ENCODE data around the gene LRR1.
A peak's percentile ranks its signal among the peaks of the same experiment; 100 is the strongest.
"Not testable (repeated sequence)": the region's sequence is repeated elsewhere in the genome, so short reads cannot be mapped to it uniquely, and the experiment has no call there.

The LRR1 gene

DNA sequence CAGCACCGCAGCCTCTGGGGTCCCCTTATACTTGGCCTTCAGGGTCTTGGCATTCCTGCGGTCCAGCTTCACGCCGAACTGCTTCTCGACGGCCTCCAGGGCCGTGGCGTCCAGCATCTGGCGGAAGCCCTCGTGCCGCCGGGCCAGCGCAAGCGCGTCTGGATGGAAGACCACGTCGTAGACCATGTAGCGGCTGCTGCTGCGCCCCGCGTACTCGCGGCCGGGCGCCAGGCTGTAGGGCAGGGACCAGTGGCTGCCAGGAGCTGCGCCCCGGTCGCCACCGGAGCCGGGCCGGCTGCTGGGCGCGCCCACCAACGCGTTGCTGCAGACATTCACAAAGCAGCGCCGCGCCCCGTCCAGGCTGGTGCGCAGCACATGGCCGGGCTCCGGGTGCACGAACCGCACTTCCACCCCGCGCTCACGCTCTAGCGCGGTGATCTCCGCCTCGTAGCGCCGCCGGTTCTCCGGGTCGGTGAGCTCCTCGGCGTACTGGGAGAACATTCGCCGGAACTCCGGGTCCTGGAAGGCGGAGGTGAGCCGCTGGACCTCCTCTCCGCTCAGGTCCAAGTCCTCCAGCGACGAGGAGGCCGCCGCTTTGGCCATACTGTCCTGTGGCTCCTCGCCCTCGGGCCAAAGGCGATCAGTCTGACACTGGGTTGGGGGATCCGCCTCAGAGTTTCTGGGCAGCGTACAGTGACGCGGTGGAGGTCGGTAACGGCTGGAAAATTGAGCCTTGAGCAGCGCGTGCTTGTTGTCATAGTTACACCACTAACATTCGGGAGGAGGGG lies 36.0 kb downstream of the LRR1 start, which contains the start of gene DNAAF2:
Gene DNAAF2, minus strand, starts transcription at position 698 of the 788 bp plus-strand sequence. Its CDS starts 95 bp downstream, at position 603.
- DNase-seq, result peak; percentile 33

DNA sequence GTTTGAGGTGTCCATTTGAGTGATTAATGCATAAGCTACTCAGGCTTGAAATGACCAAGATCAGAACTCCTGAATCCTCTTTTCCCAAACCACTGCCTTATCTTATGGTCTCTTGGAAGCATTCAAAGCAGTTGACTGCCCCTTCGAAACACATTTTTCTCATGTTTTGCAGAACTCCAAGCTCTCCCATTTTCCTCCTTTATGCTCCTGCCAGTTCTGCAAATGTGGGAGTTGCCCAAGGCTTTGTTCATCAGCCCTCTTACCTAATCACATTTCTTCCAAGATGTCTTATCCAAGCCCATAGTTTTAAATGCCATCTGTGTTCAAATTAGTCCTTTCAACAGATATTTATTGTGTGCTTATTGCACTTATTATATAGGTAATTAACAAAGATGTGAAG lies 38.1 kb downstream of the LRR1 start:
- DNase-seq, result no peak

DNA sequence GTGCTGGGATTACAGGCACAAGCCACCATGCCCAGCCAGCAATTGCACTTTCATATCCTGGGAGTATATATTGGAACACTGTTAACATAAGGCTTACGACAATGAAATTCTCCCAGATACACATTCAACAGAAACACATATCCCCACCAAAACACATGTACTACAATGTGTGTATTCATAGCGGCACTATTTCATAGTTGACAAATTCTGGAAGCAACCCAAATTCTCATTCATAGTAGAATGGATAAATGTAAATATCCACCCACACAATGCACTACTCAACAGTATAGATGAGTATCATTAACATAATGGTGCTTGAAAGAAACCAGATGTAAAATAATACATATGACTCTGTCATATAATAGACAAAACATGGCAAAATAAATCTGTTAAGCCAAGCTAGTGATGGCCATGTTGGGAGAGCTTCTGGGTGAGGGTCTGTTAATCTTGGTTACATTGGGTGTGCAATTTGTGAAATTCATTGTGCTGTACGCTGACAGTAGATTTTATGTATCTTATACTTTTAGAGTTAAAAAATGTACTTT lies 38.9 kb downstream of the LRR1 start:
- no peak for DNase-seq

DNA sequence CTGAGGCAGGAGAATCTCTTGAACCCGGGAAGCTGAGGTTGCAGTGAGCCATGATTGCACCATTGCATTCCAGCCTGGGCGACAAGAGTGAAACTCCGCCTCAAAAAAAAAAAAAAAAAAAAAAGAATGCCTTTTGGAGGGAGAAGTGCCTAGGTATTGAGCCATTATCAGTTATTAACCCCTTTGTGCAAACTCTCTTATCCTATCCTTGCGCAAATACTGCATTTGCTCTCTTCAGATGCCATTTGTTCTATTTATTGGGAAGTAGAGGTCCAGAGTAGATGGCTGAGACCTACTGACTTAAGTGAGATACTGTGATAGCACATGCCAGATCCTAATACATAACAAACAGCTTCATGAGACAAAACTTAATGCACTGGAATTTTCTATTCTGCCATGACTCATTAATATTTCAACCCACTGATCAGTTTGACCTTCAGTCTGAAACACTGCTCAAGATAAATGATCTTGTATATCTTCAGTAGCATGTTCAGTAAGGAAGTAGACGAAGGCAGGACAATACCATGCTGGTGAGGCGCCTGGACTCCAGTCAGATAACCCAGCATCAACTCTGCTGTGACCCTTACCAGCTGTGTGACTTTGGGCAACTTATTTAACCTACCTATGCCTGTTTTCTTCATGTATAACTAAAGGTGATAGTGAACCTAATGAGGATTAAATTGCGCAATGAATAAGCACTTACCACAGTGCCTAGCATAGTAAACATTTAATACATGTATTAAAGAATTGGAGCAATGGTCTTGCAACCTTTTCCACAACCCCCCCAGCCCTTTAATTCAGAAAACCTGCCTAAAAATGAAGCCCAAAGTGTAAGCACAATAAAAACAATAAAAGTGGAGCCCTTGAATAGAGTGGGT lies 42.0 kb downstream of the LRR1 start:
- DNase-seq, result no peak

DNA sequence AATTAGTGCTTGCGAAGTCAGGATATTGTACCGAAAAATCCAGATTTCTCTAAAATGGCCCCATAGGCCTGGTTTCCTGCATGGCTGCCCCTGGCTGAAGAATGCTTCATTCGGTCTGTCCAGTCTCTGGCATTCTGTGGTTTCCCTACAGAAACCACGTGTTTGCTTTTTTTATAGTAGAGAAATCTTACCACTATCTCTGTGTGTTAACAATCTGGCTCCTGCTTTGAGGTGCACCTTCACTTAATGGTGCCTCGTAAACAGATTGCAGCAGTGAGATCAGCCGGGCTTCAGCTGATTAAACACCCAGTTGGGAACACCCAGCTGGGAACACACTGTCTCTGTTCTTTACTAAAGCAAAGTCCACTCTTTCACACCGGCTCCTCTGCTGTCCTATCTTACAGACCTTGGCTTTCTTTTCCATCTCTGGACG lies 43.0 kb downstream of the LRR1 start:
- no peak for DNase-seq

DNA sequence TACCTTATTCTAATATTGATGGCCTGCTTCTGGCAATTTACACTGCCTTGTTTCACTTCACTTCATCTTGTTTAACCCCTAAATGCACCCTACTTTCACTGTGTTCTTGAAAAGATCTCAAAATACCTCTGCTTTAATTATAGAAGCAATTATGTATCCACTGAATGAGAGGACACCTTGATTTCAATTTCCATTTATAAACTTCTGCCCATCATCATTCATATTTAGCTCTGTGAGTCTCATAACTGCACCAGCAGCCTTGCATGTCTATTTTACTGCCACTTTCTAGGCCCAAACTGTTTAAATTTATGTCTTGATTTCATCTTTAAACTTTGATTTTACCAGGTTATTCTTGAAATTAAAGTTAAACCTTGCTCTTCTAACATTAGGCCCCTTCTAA lies 43.4 kb downstream of the LRR1 start:
- DNase-seq, result no peak

DNA sequence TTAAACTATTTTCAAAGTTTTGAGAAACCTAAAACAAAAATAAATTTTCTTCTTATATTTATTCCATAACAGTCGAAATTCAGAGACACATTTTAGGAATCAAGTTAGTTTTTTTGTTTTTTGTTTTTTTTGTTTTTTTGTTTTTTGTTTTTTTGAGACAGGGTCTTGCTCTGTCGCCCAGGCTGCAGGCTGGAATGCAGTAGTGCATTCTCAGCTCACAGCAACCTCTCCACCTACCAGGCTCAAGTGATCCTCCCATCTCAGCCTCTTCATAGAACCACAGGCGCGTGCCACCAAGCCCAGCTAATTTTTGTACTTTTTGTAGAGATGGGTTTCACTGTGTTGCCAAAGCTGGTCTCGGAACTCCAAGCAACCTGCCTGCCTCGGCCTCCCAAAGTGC lies 54.8 kb downstream of the LRR1 start:
- no peak for DNase-seq

DNA sequence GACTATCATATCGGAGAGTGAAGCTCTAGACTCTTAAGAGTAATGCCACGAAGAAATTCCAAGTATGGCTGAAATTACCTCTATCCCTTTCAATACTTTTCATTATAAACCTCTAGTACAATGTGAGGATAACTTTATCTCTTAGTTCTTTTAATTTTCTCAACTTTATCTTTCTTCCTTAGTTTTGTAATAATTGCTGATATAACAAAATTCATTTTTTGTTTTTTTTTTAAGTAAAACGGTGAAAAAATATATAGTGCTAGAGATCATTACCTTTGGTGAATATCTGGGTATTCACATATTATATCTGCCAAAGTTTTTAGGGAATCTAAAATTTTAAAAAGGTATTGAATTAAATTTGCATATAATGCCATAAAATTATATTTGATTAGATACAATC lies 55.8 kb downstream of the LRR1 start:
- no peak for DNase-seq

DNA sequence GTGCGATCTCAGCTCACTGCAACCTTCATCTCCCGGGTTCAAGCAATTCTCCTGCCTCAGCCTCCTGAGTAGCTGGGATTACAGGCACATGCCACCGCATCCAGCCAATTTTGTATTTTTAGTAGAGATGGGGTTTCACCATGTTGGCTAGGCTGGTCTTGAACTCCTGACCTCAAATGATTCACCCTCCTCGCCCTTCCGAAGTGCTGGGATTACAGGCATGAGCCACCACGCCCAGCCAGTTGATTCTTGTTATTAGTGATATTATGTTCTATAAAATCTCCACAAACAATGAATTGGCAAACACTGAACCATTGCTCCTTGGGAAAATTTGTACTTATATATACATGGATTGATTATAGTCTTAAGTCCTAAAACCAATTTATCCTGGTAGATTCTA lies 58.8 kb downstream of the LRR1 start:
- DNase-seq, result not testable (repeated sequence)

DNA sequence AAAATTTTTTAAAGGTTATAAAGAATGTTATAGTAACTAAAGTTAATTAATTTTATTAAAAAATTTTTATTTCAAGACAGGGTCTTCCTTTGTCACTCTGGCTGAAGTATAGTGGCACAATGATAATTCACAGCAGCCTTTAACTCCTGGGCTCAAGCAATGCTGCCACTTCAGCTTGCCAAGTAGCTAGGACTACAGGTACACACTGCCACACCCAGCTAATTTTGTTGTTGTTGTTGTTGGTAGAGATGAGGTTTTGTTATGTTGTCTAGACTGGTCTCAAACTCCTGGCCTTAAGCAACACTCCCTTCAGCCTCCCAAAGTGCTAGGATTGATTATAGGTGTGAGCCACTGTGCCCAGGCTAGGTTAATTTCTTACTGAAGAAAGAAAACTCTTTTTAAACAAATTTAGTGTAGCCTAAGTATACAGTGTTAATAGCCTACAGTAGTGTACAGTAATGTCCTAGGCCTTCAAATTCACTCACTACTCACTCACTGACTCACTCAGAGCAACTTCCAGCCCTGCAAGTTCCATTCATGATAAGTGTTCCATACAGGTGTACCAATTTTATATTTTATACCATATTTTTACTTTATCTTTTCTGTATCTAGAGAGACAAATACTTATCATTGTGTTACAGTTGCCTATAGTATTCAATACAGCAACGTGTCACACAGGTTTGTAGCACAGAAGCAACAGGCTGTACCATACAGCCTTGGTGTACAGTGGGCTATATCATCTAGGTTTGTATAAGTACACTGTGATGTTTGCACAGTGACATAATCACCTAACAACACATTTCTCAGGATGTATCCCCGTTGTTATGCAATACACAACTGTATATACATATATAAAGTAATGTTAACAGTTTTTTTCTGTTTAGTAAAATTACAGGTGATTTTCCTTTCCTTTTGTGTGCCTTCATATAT lies 61.1 kb downstream of the LRR1 start:
- DNase-seq, result no peak

Data from DMS153 (cell line).